ENCODE measurements around the gene PLXNC1.

PLXNC1 gene

GRCh38 chr12:94191811-94192210, 43.4 kb downstream of the PLXNC1 start:
- no peak overlapping the region for H3K27ac ChIP-seq
- TF ChIP-seq CTCF (conservative IDR thresholded peaks at IDR 0.05): no peak
- TF ChIP-seq ZFX (IDR thresholded peaks at IDR 0.05): no peak

- no peak for TF ChIP-seq CTCF (conservative IDR thresholded peaks at IDR 0.05)
- no peak for TF ChIP-seq ZFX (IDR thresholded peaks at IDR 0.05)
- H3K27ac ChIP-seq: no peak overlapping the region
Measured at GRCh38 chr12:94192506-94192905, 44.1 kb downstream of the PLXNC1 start.

- H3K27ac ChIP-seq: no peak overlapping the region
- TF ChIP-seq ZFX (IDR thresholded peaks at IDR 0.05) (no peak), CTCF (conservative IDR thresholded peaks at IDR 0.05) (no peak)
Measured at GRCh38 chr12:94193168-94193567, 44.8 kb downstream of the PLXNC1 start.

- H3K27ac ChIP-seq: no peak overlapping the region
- TF ChIP-seq CTCF (conservative IDR thresholded peaks at IDR 0.05) (no peak), ZFX (IDR thresholded peaks at IDR 0.05) (no peak)
Measured at GRCh38 chr12:94195483-94195882, 47.1 kb downstream of the PLXNC1 start.

- TF ChIP-seq ZFX (IDR thresholded peaks at IDR 0.05) (no peak), CTCF (conservative IDR thresholded peaks at IDR 0.05) (peak; percentile 13; the same call in 1 of the 2 replicates)
Measured at GRCh38 chr12:94198469-94198868, 50.1 kb downstream of the PLXNC1 start.

GRCh38 chr12:94198872-94199271, 50.5 kb downstream of the PLXNC1 start:
- TF ChIP-seq CTCF (conservative IDR thresholded peaks at IDR 0.05) (peak; percentile 14), ZFX (IDR thresholded peaks at IDR 0.05) (no peak)

More at GRCh38 chr12:94198469-94198868, 50.1 kb downstream of the PLXNC1 start:
- H3K27ac ChIP-seq: no peak overlapping the region

GRCh38 chr12:94200069-94200468, 51.7 kb downstream of the PLXNC1 start:
- no peak for TF ChIP-seq ZFX (IDR thresholded peaks at IDR 0.05)
- TF ChIP-seq CTCF (conservative IDR thresholded peaks at IDR 0.05): no peak
- no peak overlapping the region for H3K27ac ChIP-seq

More at GRCh38 chr12:94198872-94199271, 50.5 kb downstream of the PLXNC1 start:
- no peak overlapping the region for H3K27ac ChIP-seq
